KMS-11 (cell line): Measurements from ENCODE around the gene PARVB.

ENCODE experiments used
- H2AFZ ChIP-seq: fragments of 200-600 bp; sonication (generic); 2 replicates; pipeline ENCODE4 v1.6.1; 2016; ENCODE audit warnings: antibody characterized with exemption, mixed run types, low read depth
- H3K27ac ChIP-seq: fragments of 200-600 bp; sonication (generic); 2 replicates; pipeline ENCODE4 v1.6.1; 2016; ENCODE audit warnings: mild to moderate bottlenecking, mixed run types
- H3K27me3 ChIP-seq: fragments of 200-600 bp; sonication (generic); 2 replicates; pipeline ENCODE4 v1.6.1; 2017; ENCODE audit warnings: mild to moderate bottlenecking, low read depth, mixed run types, moderate library complexity; ENCODE audit not compliant: insufficient read depth
- H3K36me3 ChIP-seq: fragments of 200-600 bp; sonication (generic); 2 replicates; pipeline ENCODE4 v1.6.1; 2017; ENCODE audit warnings: mild to moderate bottlenecking, mixed run types; ENCODE audit not compliant: insufficient read depth
- H3K4me1 ChIP-seq: fragments of 200-600 bp; sonication (generic); 2 replicates; pipeline ENCODE4 v1.6.1; 2016; ENCODE audit warnings: mild to moderate bottlenecking, low read depth, mixed run types; ENCODE audit not compliant: poor library complexity, severe bottlenecking
- H3K4me2 ChIP-seq: fragments of 200-600 bp; sonication (generic); 2 replicates; pipeline ENCODE4 v1.7.0; 2016; ENCODE audit warnings: mild to moderate bottlenecking, mixed run types
- H3K4me3 ChIP-seq: fragments of 200-600 bp; sonication (generic); IDR thresholded peaks from 2 replicates; pipeline ENCODE4 v1.6.1; 2017; ENCODE audit warnings: low read depth, low read length, mixed read lengths; ENCODE audit not compliant: insufficient read depth
- H3K79me2 ChIP-seq: fragments of 200-600 bp; sonication (generic); 2 replicates; pipeline ENCODE4 v1.6.1; 2016; ENCODE audit warnings: low read depth, mixed run types; ENCODE audit not compliant: insufficient read depth
- H3K9ac ChIP-seq: fragments of 200-600 bp; sonication (generic); 2 replicates; pipeline ENCODE4 v1.6.1; 2016; ENCODE audit warnings: mild to moderate bottlenecking, mixed run types
- H4K20me1 ChIP-seq: fragments of 200-600 bp; sonication (generic); 2 replicates; pipeline ENCODE4 v1.6.1; 2016; ENCODE audit warnings: mild to moderate bottlenecking, mixed run types; ENCODE audit not compliant: insufficient read depth
- TF ChIP-seq, protein P1 (sequence below): fragments of 200-600 bp; sonication (generic); conservative IDR thresholded peaks from 2 replicates; pipeline ENCODE4 v1.6.1; 2017; ENCODE audit warnings: low read depth, mild to moderate bottlenecking, antibody characterized with exemption, low read length, moderate library complexity, mixed read lengths

The PARVB gene

GRCh38 chr22:44204739-44205515, 180.8 kb downstream of the PARVB start:
- no peaks in the 10 kb centered on the region for H3K36me3 ChIP-seq
- TF ChIP-seq, protein P1, sequence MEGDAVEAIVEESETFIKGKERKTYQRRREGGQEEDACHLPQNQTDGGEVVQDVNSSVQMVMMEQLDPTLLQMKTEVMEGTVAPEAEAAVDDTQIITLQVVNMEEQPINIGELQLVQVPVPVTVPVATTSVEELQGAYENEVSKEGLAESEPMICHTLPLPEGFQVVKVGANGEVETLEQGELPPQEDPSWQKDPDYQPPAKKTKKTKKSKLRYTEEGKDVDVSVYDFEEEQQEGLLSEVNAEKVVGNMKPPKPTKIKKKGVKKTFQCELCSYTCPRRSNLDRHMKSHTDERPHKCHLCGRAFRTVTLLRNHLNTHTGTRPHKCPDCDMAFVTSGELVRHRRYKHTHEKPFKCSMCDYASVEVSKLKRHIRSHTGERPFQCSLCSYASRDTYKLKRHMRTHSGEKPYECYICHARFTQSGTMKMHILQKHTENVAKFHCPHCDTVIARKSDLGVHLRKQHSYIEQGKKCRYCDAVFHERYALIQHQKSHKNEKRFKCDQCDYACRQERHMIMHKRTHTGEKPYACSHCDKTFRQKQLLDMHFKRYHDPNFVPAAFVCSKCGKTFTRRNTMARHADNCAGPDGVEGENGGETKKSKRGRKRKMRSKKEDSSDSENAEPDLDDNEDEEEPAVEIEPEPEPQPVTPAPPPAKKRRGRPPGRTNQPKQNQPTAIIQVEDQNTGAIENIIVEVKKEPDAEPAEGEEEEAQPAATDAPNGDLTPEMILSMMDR: no peak
- no peak overlapping the region for H3K27ac ChIP-seq

GRCh38 chr22:44205516-44206329, 181.6 kb downstream of the PARVB start:
- Histone ChIP-seq H3K4me2 (no peak overlapping the region), H3K4me1 (no peaks in the 10 kb centered on the region), H3K36me3 (no peaks in the 10 kb centered on the region), H3K4me3 (no peak overlapping the region), H4K20me1 (no peaks in the 10 kb centered on the region), H3K79me2 (no peaks in the 10 kb centered on the region), H3K9ac (no peak overlapping the region), H2AFZ (no peak overlapping the region), H3K27me3 (peaks cover 8% of the 10 kb centered on the region; the same call in 1 of the 2 replicates), H3K27ac (no peak overlapping the region)
- TF ChIP-seq, protein P1: no peak

More at GRCh38 chr22:44204739-44205515, 180.8 kb downstream of the PARVB start:
- Histone ChIP-seq H2AFZ (no peak overlapping the region), H3K4me2 (no peak overlapping the region), H3K27me3 (peaks cover 8% of the 10 kb centered on the region; the same call in 1 of the 2 replicates), H3K9ac (no peak overlapping the region), H3K4me1 (no peaks in the 10 kb centered on the region), H3K79me2 (no peaks in the 10 kb centered on the region), H3K4me3 (no peak overlapping the region), H4K20me1 (no peaks in the 10 kb centered on the region)

DNA sequence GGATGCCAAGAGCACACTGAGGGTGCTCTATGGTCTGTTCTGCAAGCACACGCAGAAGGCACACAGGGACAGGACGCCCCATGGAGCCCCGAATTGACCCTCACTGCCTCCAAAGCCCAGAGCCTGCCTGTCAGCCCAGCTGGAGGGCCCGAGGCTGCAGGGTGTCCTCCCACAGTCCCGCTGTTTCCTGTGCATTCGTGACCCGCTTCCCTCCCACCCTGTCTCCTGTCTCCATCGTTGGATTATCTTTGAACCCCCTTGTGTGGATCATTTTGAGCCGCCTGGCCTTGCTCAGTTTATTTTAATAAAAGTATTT, 182.2 kb downstream of the PARVB start:
- Histone ChIP-seq H2AFZ (no peak overlapping the region), H4K20me1 (no peaks in the 10 kb centered on the region), H3K27ac (no peak overlapping the region), H3K4me1 (no peaks in the 10 kb centered on the region), H3K9ac (no peak overlapping the region), H3K4me2 (no peak overlapping the region), H3K4me3 (no peak overlapping the region), H3K36me3 (no peaks in the 10 kb centered on the region), H3K79me2 (no peaks in the 10 kb centered on the region), H3K27me3 (peaks cover 8% of the 10 kb centered on the region; the same call in 1 of the 2 replicates)
- TF ChIP-seq, protein P1: no peak

DNA sequence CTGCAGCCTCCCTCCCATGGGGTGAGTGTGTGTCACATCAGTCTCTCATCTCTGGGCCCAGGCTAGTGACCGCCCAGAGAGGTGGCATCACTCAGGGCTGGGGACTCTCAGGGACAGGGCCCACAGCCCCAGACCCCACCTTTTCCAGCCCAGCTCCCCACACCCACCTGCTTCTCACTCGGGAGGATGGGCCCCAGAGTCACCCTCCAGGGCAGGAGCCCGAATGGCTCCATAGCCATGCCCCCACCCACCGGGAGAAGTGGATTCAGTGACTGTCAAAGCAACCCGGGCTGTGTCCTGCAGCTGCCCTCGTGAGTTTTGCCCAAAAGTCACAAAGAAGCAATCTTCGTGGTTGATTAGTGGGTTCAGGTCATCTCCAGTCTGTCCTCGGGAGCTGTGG, 182.6 kb downstream of the PARVB start:
- Histone ChIP-seq H3K4me2 (no peak overlapping the region), H3K4me1 (no peaks in the 10 kb centered on the region), H3K4me3 (no peak overlapping the region), H3K36me3 (no peaks in the 10 kb centered on the region), H3K27ac (no peak overlapping the region), H4K20me1 (no peaks in the 10 kb centered on the region), H3K79me2 (no peaks in the 10 kb centered on the region), H3K27me3 (peaks cover 8% of the 10 kb centered on the region; the same call in 1 of the 2 replicates), H2AFZ (no peak overlapping the region), H3K9ac (no peak overlapping the region)
- TF ChIP-seq, protein P1: no peak
